ENCODE measurements around the gene KLK13. TPM values are rescaled to one million over a fixed set of nuclear protein-coding genes. Genes with fewer than 3 reads are reported as not detected.

The KLK13 gene
- total RNA-seq, 2 donors from 2014 or later, result 0.42 to 3.4 TPM

- Mint-ChIP-seq H3K4me1 (no peaks in the 10 kb centered on the region), H3K27ac (no peak within 1 kb of the TSS), H3K27me3 (ENCODE audit: insufficient read depth) (peaks cover 20% of the 10 kb centered on the region), H3K4me3 (no peak within 1 kb of the TSS), H3K36me3 (ENCODE audit: low read depth) (no peaks in the 10 kb centered on the region), H3K9me3 (no peaks in the 10 kb centered on the region)
- no peaks in the 10 kb centered on the region for H3K36me3 ChIP-seq (ENCODE audit: control insufficient read depth, insufficient read depth, low read length)
- no peak within 1 kb of the TSS for H3K27ac ChIP-seq (ENCODE audit: low read depth, low read length)
- WGBS, 2 experiments (ENCODE audit: insufficient coverage in 1 of 2, insufficient read length in 1 of 2), result 69 to 71% methylated on average over 1 to 7 of the region's 7 CpGs
- H3K9ac ChIP-seq (ENCODE audit: extremely low read depth, low read length, poor library complexity, severe bottlenecking), result no peak within 1 kb of the TSS
- H3K9me3 ChIP-seq (ENCODE audit: control insufficient read depth, low read length), result no peaks in the 10 kb centered on the region
- no peak for DNase-seq
- H3K4me1 ChIP-seq (ENCODE audit: control insufficient read depth, insufficient read depth, low read length), result no peaks in the 10 kb centered on the region
- no peaks in the 10 kb centered on the region for H3K27me3 ChIP-seq (ENCODE audit: control insufficient read depth, insufficient read depth, low read length, poor library complexity, severe bottlenecking)
- no peak for TF ChIP-seq CTCF (conservative IDR thresholded peaks at IDR 0.05)
- no peak within 1 kb of the TSS for H3K4me3 ChIP-seq (ENCODE audit: low read length)
Measured at GRCh38 chr19:51082611-51083010, 17.7 kb upstream of the KLK13 start, which contains the start of gene KLK14. TSS of gene KLK14 (minus strand) at chr19:51082887. CDS start at chr19:51082614, 273 bp downstream.

- no peaks in the 10 kb centered on the region for H3K36me3 ChIP-seq (ENCODE audit: control insufficient read depth, insufficient read depth, low read length)
- H3K27ac ChIP-seq (ENCODE audit: low read depth, low read length), result no peak overlapping the region
- Mint-ChIP-seq H3K27ac (no peak overlapping the region), H3K36me3 (ENCODE audit: low read depth) (no peaks in the 10 kb centered on the region), H3K9me3 (no peaks in the 10 kb centered on the region), H3K4me1 (no peaks in the 10 kb centered on the region), H3K27me3 (ENCODE audit: insufficient read depth) (peaks cover 20% of the 10 kb centered on the region), H3K4me3 (no peak overlapping the region)
- WGBS, 2 experiments (ENCODE audit: insufficient coverage in 1 of 2, insufficient read length in 1 of 2), result 92% methylated on average over 9 to 14 of the region's 14 CpGs
- H3K27me3 ChIP-seq (ENCODE audit: control insufficient read depth, insufficient read depth, low read length, poor library complexity, severe bottlenecking), result no peaks in the 10 kb centered on the region
- H3K4me3 ChIP-seq (ENCODE audit: low read length), result no peak overlapping the region
- no peak overlapping the region for H3K9ac ChIP-seq (ENCODE audit: extremely low read depth, low read length, poor library complexity, severe bottlenecking)
- H3K4me1 ChIP-seq (ENCODE audit: control insufficient read depth, insufficient read depth, low read length), result no peaks in the 10 kb centered on the region
- DNase-seq, result no peak
- no peak for TF ChIP-seq CTCF (conservative IDR thresholded peaks at IDR 0.05)
- no peaks in the 10 kb centered on the region for H3K9me3 ChIP-seq (ENCODE audit: control insufficient read depth, low read length)
Measured at GRCh38 chr19:51081476-51081875, 16.6 kb upstream of the KLK13 start.

GRCh38 chr19:51079481-51080110 lies 14.7 kb upstream of the KLK13 start:
- no peak overlapping the region for H3K9ac ChIP-seq (ENCODE audit: extremely low read depth, low read length, poor library complexity, severe bottlenecking)
- no peak for DNase-seq
- Mint-ChIP-seq H3K36me3 (ENCODE audit: low read depth) (no peaks in the 10 kb centered on the region), H3K9me3 (no peaks in the 10 kb centered on the region), H3K27me3 (ENCODE audit: insufficient read depth) (peaks cover 20% of the 10 kb centered on the region), H3K4me1 (no peaks in the 10 kb centered on the region), H3K4me3 (no peak overlapping the region), H3K27ac (no peak overlapping the region)
- no peaks in the 10 kb centered on the region for H3K27me3 ChIP-seq (ENCODE audit: control insufficient read depth, insufficient read depth, low read length, poor library complexity, severe bottlenecking)
- H3K27ac ChIP-seq (ENCODE audit: low read depth, low read length), result no peak overlapping the region
- H3K36me3 ChIP-seq (ENCODE audit: control insufficient read depth, insufficient read depth, low read length), result no peaks in the 10 kb centered on the region
- H3K4me1 ChIP-seq (ENCODE audit: control insufficient read depth, insufficient read depth, low read length), result no peaks in the 10 kb centered on the region
- 91 to 98% methylated on average over 22 to 27 of the region's 27 CpGs for WGBS, 2 experiments (ENCODE audit: insufficient coverage in 1 of 2, insufficient read length in 1 of 2)
- no peak overlapping the region for H3K4me3 ChIP-seq (ENCODE audit: low read length)
- no peak for TF ChIP-seq CTCF (conservative IDR thresholded peaks at IDR 0.05)
- no peaks in the 10 kb centered on the region for H3K9me3 ChIP-seq (ENCODE audit: control insufficient read depth, low read length)
